Spleen (tissue), 11 donors: ENCODE measurements around the gene PRDM16. TPM values are rescaled to one million over a fixed set of nuclear protein-coding genes. Genes with fewer than 3 reads are reported as not detected.

Source experiments
- DNase-seq: peaks from one replicate; pipeline ENCODE4 v3.0.0-alpha.2; 2020
- H3K27ac ChIP-seq, 8 donors: fragments of 200-600 bp; sonication (generic) in 7 of 8; 1 replicate in 4 of 8; 2 replicates in 4 of 8; pipeline versions ENCODE4 v1.5.0 to v1.8.0; 2016 to 2021; ENCODE audit warnings: inconsistent platforms in 4 of 8, mild to moderate bottlenecking in 4 of 8, moderate library complexity in 1 of 8
- H3K27me3 ChIP-seq, 7 donors: fragments of 200-600 bp; sonication (generic) in 6 of 7; replicated peaks in 1 of 7; 1 replicate in 4 of 7; 2 replicates in 3 of 7; pipeline versions ENCODE4 v1.5.0 to v1.8.0; 2016 to 2021; ENCODE audit warnings: inconsistent platforms in 3 of 7, mild to moderate bottlenecking in 1 of 7
- H3K36me3 ChIP-seq, 6 donors: fragments of 200-600 bp; sonication (generic) in 5 of 6; 1 replicate in 4 of 6; 2 replicates in 2 of 6; pipeline versions ENCODE4 v1.5.0 to v1.8.0; 2016 to 2021; ENCODE audit warnings: inconsistent platforms in 2 of 6
- H3K4me1 ChIP-seq, 6 donors: fragments of 200-600 bp; sonication (generic) in 5 of 6; 1 replicate in 3 of 6; 2 replicates in 3 of 6; pipeline versions ENCODE4 v1.5.0 to v1.8.0; 2016 to 2021; ENCODE audit warnings: inconsistent platforms in 3 of 6
- H3K4me3 ChIP-seq, 8 donors: fragments of 200-600 bp; sonication (generic) in 7 of 8; 1 replicate in 4 of 8; 2 replicates in 4 of 8; pipeline versions ENCODE4 v1.5.0 to v1.8.0; 2016 to 2021; ENCODE audit warnings: inconsistent platforms in 4 of 8, mild to moderate bottlenecking in 4 of 8, moderate library complexity in 2 of 8
- H3K9me3 ChIP-seq, 8 donors: fragments of 200-600 bp; sonication (generic) in 7 of 8; 1 replicate in 4 of 8; 2 replicates in 4 of 8; pipeline versions ENCODE4 v1.5.0 to v1.8.0; 2016 to 2021; ENCODE audit warnings: inconsistent platforms in 4 of 8
- CTCF ChIP-seq, 11 experiments: fragments of 200-600 bp in 7 of 11; fragments of 450-650 bp in 4 of 11; sonication (generic) in 4 of 11; IDR thresholded peaks in 8 of 11; conservative IDR thresholded peaks in 3 of 11; 1 replicate in 7 of 11; 2 replicates in 4 of 11; pipeline versions ENCODE4 v1.4.0 to v1.8.0; 2016 to 2021; ENCODE audit warnings: antibody characterized with exemption in 11 of 11, inconsistent platforms in 4 of 11, mild to moderate bottlenecking in 1 of 11
- POLR2A ChIP-seq, 3 donors: fragments of 450-650 bp; IDR thresholded peaks; one replicate each; pipeline ENCODE4 v1.5.1; 2017; ENCODE audit warnings: antibody characterized with exemption in 3 of 3, mild to moderate bottlenecking in 1 of 3
- POLR2AphosphoS5 ChIP-seq, 3 donors: sonication (generic); formaldehyde crosslinking; IDR thresholded peaks; one replicate each; pipeline ENCODE4 v1.5.1; 2017; ENCODE audit warnings: antibody characterized with exemption in 3 of 3
- WGBS, 5 donors: extraction: QIAGEN DNeasy Blood & Tissue Kit in 3 of 5; methylation state at CpG; one replicate each; pipeline versions ENCODE4 v1.1.5 to v1.1.7; 2013 to 2018; 5-methylcytosine and 5-hydroxymethylcytosine counted together
- intact Hi-C: fragments of 100-400 bp; cut with DNase I; formaldehyde crosslinking; loops from one replicate; pipeline ENCODE4 v1.15.0; 2023; ENCODE audit warnings: low total_unique reads
- polyA plus RNA-seq, 3 donors: library from polyadenylated mRNA; stranded (reverse); fragments of 200-250 nt; gene quantifications; one replicate each; pipeline ENCODE4 v1.2.1, GENCODE V29; 2013
- total RNA-seq, 7 donors: library from RNA; depleted of rRNA in 3 of 7; stranded (reverse); fragments of >200 nt in 3 of 7; fragmentation: NEBNext Ultra II Directional in 4 of 7; extraction: Animal tissue kit (Norgen Biotek cat#: 25700) in 4 of 7; gene quantifications; one replicate each; pipeline versions ENCODE4 v1.1.0 to v1.2.1, GENCODE V29; 2016 to 2021
- donor health status: healthy with polysubstance abuse.
- donor health status: DM: no; HTN: no; CAD: no; lungs with moderate emphysema.
- donor health status: DM: no; HTN: no; CAD: no.
- donor health status: Bipolar disorder and iron deficiency.
- donor health status: healthy.
- donor health status: DM: no; HTN: no; CAD: no.
- donor health status: DM: yes; HTN: yes; CAD: no.

PRDM16 gene
- total and polyA plus RNA-seq, 10 donors: 0.43 to 3.2 (median 1.4) TPM

GRCh38 chr1:3368711-3369445, 299.9 kb downstream of the PRDM16 start:
- TF ChIP-seq CTCF (IDR thresholded peaks at IDR 0.05 in 8 of 11, conservative IDR thresholded peaks at IDR 0.05 in 3 of 11) (no peak), POLR2AphosphoS5 (IDR thresholded peaks at IDR 0.05) (no peak), POLR2A (IDR thresholded peaks at IDR 0.05) (no peak)
- Histone ChIP-seq H3K4me3 (no peak overlapping the region), H3K4me1 (peaks cover 0 to 20% (median 1%) of the 10 kb centered on the region in 6 donors), H3K27me3 (peaks cover 0 to 64% (median 4%) of the 10 kb centered on the region in 7 donors), H3K9me3 (no peaks in the 10 kb centered on the region), H3K27ac (no peak overlapping the region), H3K36me3 (no peaks in the 10 kb centered on the region)
- intact Hi-C loops: no loop called here
- no peak for DNase-seq
- 73 to 80% (median 75%) methylated on average over 14 to 16 of the region's 16 CpGs for WGBS, 5 donors

- H3K4me1 ChIP-seq: peaks cover 0 to 20% (median 1%) of the 10 kb centered on the region in 6 donors
- WGBS, 5 donors: 90 to 95% (median 93%) methylated on average over 12 of the region's 12 CpGs
- intact Hi-C loops: no loop called here
- H3K36me3 ChIP-seq: no peaks in the 10 kb centered on the region
- no peak overlapping the region for H3K27ac ChIP-seq
- no peak overlapping the region for H3K4me3 ChIP-seq
- peaks cover 0 to 64% (median 5%) of the 10 kb centered on the region in 7 donors for H3K27me3 ChIP-seq
- no peak for DNase-seq
- H3K9me3 ChIP-seq: no peaks in the 10 kb centered on the region
- TF ChIP-seq POLR2A (IDR thresholded peaks at IDR 0.05) (no peak), POLR2AphosphoS5 (IDR thresholded peaks at IDR 0.05) (no peak), CTCF (IDR thresholded peaks at IDR 0.05 in 8 of 11, conservative IDR thresholded peaks at IDR 0.05 in 3 of 11) (no peak)
Observed at GRCh38 chr1:3369446-3370076, 300.6 kb downstream of the PRDM16 start.

- Histone ChIP-seq H3K9me3 (no peaks in the 10 kb centered on the region), H3K4me3 (no peak overlapping the region), H3K27me3 (peaks cover 0 to 64% (median 4%) of the 10 kb centered on the region in 7 donors), H3K4me1 (peaks cover 0 to 20% (median 0%) of the 10 kb centered on the region in 6 donors), H3K36me3 (no peaks in the 10 kb centered on the region), H3K27ac (no peak overlapping the region)
- DNase-seq: no peak
- TF ChIP-seq POLR2AphosphoS5 (IDR thresholded peaks at IDR 0.05) (no peak), POLR2A (IDR thresholded peaks at IDR 0.05) (no peak), CTCF (IDR thresholded peaks at IDR 0.05 in 8 of 11, conservative IDR thresholded peaks at IDR 0.05 in 3 of 11) (no peak)
- intact Hi-C loops: no loop called here
- WGBS, 5 donors: 80 to 94% (median 91%) methylated on average over 4 of the region's 4 CpGs
Observed at GRCh38 chr1:3370856-3371703, 302.1 kb downstream of the PRDM16 start.
